Peyer's patch (tissue), 4 donors: Measurements from ENCODE around the gene KISS1.

Experiments used
- CTCF ChIP-seq, 6 experiments: fragments of 450-650 bp in 4 of 6; fragments of 200-600 bp in 2 of 6; sonication (generic) in 1 of 6; IDR thresholded peaks; one replicate each; pipeline ENCODE4 v1.5.1; 2017 to 2019; ENCODE audit warnings: antibody characterized with exemption in 6 of 6, mild to moderate bottlenecking in 3 of 6, moderate library complexity in 1 of 6
- POLR2A ChIP-seq, 2 donors: fragments of 450-650 bp; IDR thresholded peaks; one replicate each; pipeline ENCODE4 v1.5.1; 2017; ENCODE audit warnings: antibody characterized with exemption in 2 of 2, mild to moderate bottlenecking in 2 of 2, moderate library complexity in 2 of 2

- TF ChIP-seq POLR2A (IDR thresholded peaks at IDR 0.05) (no peak), CTCF (IDR thresholded peaks at IDR 0.05) (no peak)
Observed at GRCh38 chr1:204174958-204175357, 21.3 kb downstream of the KISS1 start.
